ENCODE results near the gene MPP7.

The MPP7 gene

GRCh38 chr10:28317760-28318159, 14.9 kb upstream of the MPP7 start:
- H3K4me2 ChIP-seq (ENCODE audit: low read length): no peak overlapping the region
- no peaks in the 10 kb centered on the region for H3K36me3 ChIP-seq (ENCODE audit: control insufficient read depth, insufficient read depth, low read length)
- H3K4me1 ChIP-seq: no peaks in the 10 kb centered on the region
- no peak overlapping the region for H2AFZ ChIP-seq
- no peak for TF ChIP-seq CTCF (IDR thresholded peaks at IDR 0.05)
- H3K4me3 ChIP-seq (ENCODE audit: low read depth, low read length): no peak overlapping the region
- no peaks in the 10 kb centered on the region for H3K79me2 ChIP-seq
- H3K9me3 ChIP-seq (ENCODE audit: control insufficient read depth, low read length): no peaks in the 10 kb centered on the region
- no peak overlapping the region for H3K9ac ChIP-seq
- no peak overlapping the region for H3K27ac ChIP-seq
- no peaks in the 10 kb centered on the region for H3K27me3 ChIP-seq (ENCODE audit: control insufficient read depth, insufficient read depth, low read length)

- H3K27me3 ChIP-seq (ENCODE audit: control insufficient read depth, insufficient read depth, low read length): no peaks in the 10 kb centered on the region
- no peaks in the 10 kb centered on the region for H3K36me3 ChIP-seq (ENCODE audit: control insufficient read depth, insufficient read depth, low read length)
- no peak overlapping the region for H3K27ac ChIP-seq
- H3K4me1 ChIP-seq: no peaks in the 10 kb centered on the region
- no peaks in the 10 kb centered on the region for H3K9me3 ChIP-seq (ENCODE audit: control insufficient read depth, low read length)
- H3K79me2 ChIP-seq: no peaks in the 10 kb centered on the region
- H2AFZ ChIP-seq: no peak overlapping the region
- H3K4me2 ChIP-seq (ENCODE audit: low read length): no peak overlapping the region
- no peak overlapping the region for H3K4me3 ChIP-seq (ENCODE audit: low read depth, low read length)
- H3K9ac ChIP-seq: no peak overlapping the region
- no peak for TF ChIP-seq CTCF (IDR thresholded peaks at IDR 0.05)
Measured at GRCh38 chr10:28316696-28317095, 13.8 kb upstream of the MPP7 start.

- Histone ChIP-seq H3K9me3 (ENCODE audit: control insufficient read depth, low read length) (no peaks in the 10 kb centered on the region), H3K9ac (no peak overlapping the region), H3K27ac (no peak overlapping the region), H3K36me3 (ENCODE audit: control insufficient read depth, insufficient read depth, low read length) (no peaks in the 10 kb centered on the region), H3K27me3 (ENCODE audit: control insufficient read depth, insufficient read depth, low read length) (no peaks in the 10 kb centered on the region), H2AFZ (no peak overlapping the region), H3K79me2 (no peaks in the 10 kb centered on the region), H3K4me2 (ENCODE audit: low read length) (no peak overlapping the region), H3K4me1 (no peaks in the 10 kb centered on the region), H3K4me3 (ENCODE audit: low read depth, low read length) (no peak overlapping the region)
- no peak for TF ChIP-seq CTCF (IDR thresholded peaks at IDR 0.05)
Measured at GRCh38 chr10:28315140-28315539, 12.3 kb upstream of the MPP7 start.

- H3K4me3 ChIP-seq (ENCODE audit: low read depth, low read length): no peak overlapping the region
- TF ChIP-seq CTCF (IDR thresholded peaks at IDR 0.05): no peak
- H3K9ac ChIP-seq: no peak overlapping the region
- no peaks in the 10 kb centered on the region for H3K9me3 ChIP-seq (ENCODE audit: control insufficient read depth, low read length)
- no peak overlapping the region for H3K4me2 ChIP-seq (ENCODE audit: low read length)
- H3K27ac ChIP-seq: no peak overlapping the region
- H2AFZ ChIP-seq: no peak overlapping the region
- no peaks in the 10 kb centered on the region for H3K79me2 ChIP-seq
- H3K27me3 ChIP-seq (ENCODE audit: control insufficient read depth, insufficient read depth, low read length): no peaks in the 10 kb centered on the region
- no peaks in the 10 kb centered on the region for H3K4me1 ChIP-seq
- no peaks in the 10 kb centered on the region for H3K36me3 ChIP-seq (ENCODE audit: control insufficient read depth, insufficient read depth, low read length)
Measured at GRCh38 chr10:28314211-28314610, 11.3 kb upstream of the MPP7 start.

- Histone ChIP-seq H3K4me1 (no peaks in the 10 kb centered on the region), H3K9me3 (ENCODE audit: control insufficient read depth, low read length) (no peaks in the 10 kb centered on the region), H3K4me3 (ENCODE audit: low read depth, low read length) (no peak overlapping the region), H2AFZ (no peak overlapping the region), H3K36me3 (ENCODE audit: control insufficient read depth, insufficient read depth, low read length) (no peaks in the 10 kb centered on the region), H3K9ac (no peak overlapping the region), H3K27me3 (ENCODE audit: control insufficient read depth, insufficient read depth, low read length) (no peaks in the 10 kb centered on the region), H3K27ac (no peak overlapping the region), H3K79me2 (no peaks in the 10 kb centered on the region), H3K4me2 (ENCODE audit: low read length) (no peak overlapping the region)
- TF ChIP-seq CTCF (IDR thresholded peaks at IDR 0.05): no peak
Measured at GRCh38 chr10:28312572-28312971, 9.7 kb upstream of the MPP7 start.

All from parathyroid adenoma (tissue), 2 donors.